HL-60 (cell line): ENCODE measurements around the gene ACOT9.

Experiments used
- DNase-seq, 2 experiments: peaks; one replicate each; pipeline ENCODE4 v3.0.0-alpha.2; 2010 to 2020; ENCODE audit warnings: low read depth in 1 of 2, low spot score in 1 of 2
- H3K27ac ChIP-seq: fragments of 250-450 bp; sonication (Bioruptor Pico); replicated peaks from 2 replicates; pipeline ENCODE4 v1.5.1; 2020; ENCODE audit warnings: mild to moderate bottlenecking, moderate library complexity
- H3K27me3 ChIP-seq: fragments of 250-450 bp; sonication (Bioruptor Pico); 2 replicates; pipeline ENCODE4 v1.5.1; 2021; ENCODE audit warnings: mild to moderate bottlenecking, moderate library complexity; ENCODE audit not compliant: insufficient read depth, poor library complexity, severe bottlenecking
- H3K4me3 ChIP-seq: replicated peaks from 2 replicates; pipeline ENCODE4 v1.5.1; 2011; ENCODE audit warnings: mild to moderate bottlenecking, control low read depth, low read length; ENCODE audit not compliant: insufficient read depth
- CTCF ChIP-seq: IDR thresholded peaks from one replicate; pipeline ENCODE4 v1.5.1; 2011; ENCODE audit warnings: low read length, control low read depth, inconsistent platforms; ENCODE audit not compliant: insufficient read depth
- GABPA ChIP-seq: IDR thresholded peaks from 2 replicates; pipeline ENCODE4 v1.6.1; 2012; ENCODE audit warnings: low read depth
- POLR2AphosphoS5 ChIP-seq: IDR thresholded peaks from 2 replicates; pipeline ENCODE4 v1.6.1; 2012; ENCODE audit warnings: low read depth
- REST ChIP-seq: IDR thresholded peaks from 2 replicates; pipeline ENCODE4 v1.6.1; 2012; ENCODE audit warnings: low read depth; ENCODE audit not compliant: insufficient replicate concordance
- SPI1 ChIP-seq: IDR thresholded peaks from 2 replicates; pipeline ENCODE4 v1.6.1; 2012; ENCODE audit warnings: low read depth, mild to moderate bottlenecking, borderline replicate concordance

The ACOT9 gene

GRCh38 chrX:23705235-23705634 lies 37.8 kb downstream of the ACOT9 start:
- no peak for DNase-seq
- H3K4me3 ChIP-seq = no peak overlapping the region
- H3K27ac ChIP-seq = no peak overlapping the region
- H3K27me3 ChIP-seq = no peaks in the 10 kb centered on the region
- TF ChIP-seq SPI1 (no peak), CTCF (no peak), GABPA (no peak), POLR2AphosphoS5 (no peak), REST (no peak)

- no peak for DNase-seq
- TF ChIP-seq GABPA (no peak), REST (no peak), POLR2AphosphoS5 (no peak), CTCF (no peak), SPI1 (no peak)
- Histone ChIP-seq H3K4me3 (no peak overlapping the region), H3K27me3 (no peaks in the 10 kb centered on the region), H3K27ac (no peak overlapping the region)
Measured at GRCh38 chrX:23704673-23705206, 38.3 kb downstream of the ACOT9 start.

- Histone ChIP-seq H3K4me3 (peak overlapping the region; percentile 6; the same call in 1 of the 2 replicates), H3K27me3 (no peaks in the 10 kb centered on the region)
Measured at GRCh38 chrX:23699636-23700194, 43.4 kb downstream of the ACOT9 start.

More at GRCh38 chrX:23699636-23700194, 43.4 kb downstream of the ACOT9 start:
- no peak overlapping the region for H3K27ac ChIP-seq
- no peak for TF ChIP-seq CTCF
- DNase-seq = peak in 1 of 2 experiments; percentile 50
